Measurements from ENCODE around the gene ICAM4. TPM values are rescaled to one million over a fixed set of nuclear protein-coding genes. Genes with fewer than 3 reads are reported as not detected.
A peak's percentile ranks its signal among the peaks of the same experiment; 100 is the strongest.

ICAM4 gene
- total and polyA plus RNA-seq, 9 of the 15 experiments (the other 6 are each of a cell fraction or from before 2014, with no cell fraction given) = 14.1 to 86.1 (median 29.6) TPM

GRCh38 chr19:10299545-10300458, 13.0 kb downstream of the ICAM4 start (continued):
- TF ChIP-seq MYBL2 (IDR thresholded peaks at IDR 0.05; ENCODE audit: low read depth) = no peak
- TF ChIP-seq MYBL2 (CRISPR knock-in tag; IDR thresholded peaks at IDR 0.05; ENCODE audit: borderline replicate concordance) = no peak
- peak; percentile 68 for TF ChIP-seq POLR2AphosphoS5 (IDR thresholded peaks at IDR 0.05; ENCODE audit: control insufficient read depth, insufficient read depth, low read depth, low read length)
- peak; percentile 84 for TF ChIP-seq ZBTB7A (IDR thresholded peaks at IDR 0.05; ENCODE audit: borderline replicate concordance, control insufficient read depth, low read depth, low read length)
- no peak; the same call in 1 of the 2 replicates for TF ChIP-seq JUND (IDR thresholded peaks at IDR 0.05; ENCODE audit: borderline replicate concordance, low read depth, low read length)
- TF ChIP-seq JUND (tag; IDR thresholded peaks at IDR 0.05; ENCODE audit: borderline replicate concordance, low read depth, low read length) = peak; percentile 51; the same call in 2 of the 3 replicates

GRCh38 chr19:10305139-10305806, 18.5 kb downstream of the ICAM4 start:
- H3K9me3 ChIP-seq (replicated peaks; ENCODE audit: control insufficient read depth, insufficient read depth, low read depth, low read length) = no peaks in the 10 kb centered on the region
- no peaks in the 10 kb centered on the region for H4K20me1 ChIP-seq (replicated peaks; ENCODE audit: control insufficient read depth, insufficient read depth, low read length)
- POLR2A ChIA-PET = interaction anchor here (0.7 to 3.6 kb wide), 7 partner anchors 9 to 28 kb away, joined by 3 to 17 read pairs (median 4); partner anchors contain the start of genes FDX2 and RAVER1
- H3K79me2 ChIP-seq (ENCODE audit: control insufficient read depth, insufficient read depth, low read length) = no peaks in the 10 kb centered on the region
- no peak overlapping the region for H3K4me3 ChIP-seq
- H3K9me1 ChIP-seq (ENCODE audit: control insufficient read depth, insufficient read depth, low read length) = no peaks in the 10 kb centered on the region
- no peaks in the 10 kb centered on the region for H3K27me3 ChIP-seq (ENCODE audit: control insufficient read depth in 2 of 2, insufficient read depth in 2 of 2, low read length in 2 of 2)
- no peak for FAIRE-seq
- peak in 2 of 4 experiments; percentile 51 to 53 for DNase-seq (ENCODE audit: extremely low read depth in 1 of 4, low spot score in 3 of 4)
- 65% methylated on average over 11 of the region's 17 CpGs for whole genome bisulfite sequencing (ENCODE audit: insufficient coverage, low coverage, missing lambda C conversion rate)
- H3K4me1 ChIP-seq (replicated peaks in 1 of 2; ENCODE audit: control insufficient read depth in 2 of 2, insufficient read depth in 2 of 2, low read length in 2 of 2) = peaks cover 38 to 72% of the 10 kb centered on the region in 2 experiments; a peak in 4 of 5 replicates
- H3K4me2 ChIP-seq (ENCODE audit: insufficient read depth, low read length) = no peak overlapping the region
- in situ Hi-C loops (cut with MboI) = no loop called here
- no peak for ATAC-seq
- 0 out of 2 replicates have a peak overlapping the region, but pooled peaks have one; percentile 34 for H2AFZ ChIP-seq (ENCODE audit: low read depth, low read length)
- no TSS peak for BruUV-seq (replicated peaks)
- intact Hi-C loops (cut with micrococcal nuclease) = no loop called here
- peak overlapping the region in 1 of 2 experiments; percentile 56; a peak in 2 of 4 replicates for H3K9ac ChIP-seq (ENCODE audit: insufficient read depth in 1 of 2, low read depth in 2 of 2, low read length in 2 of 2)
- H3K27ac ChIP-seq (ENCODE audit: extremely low read depth, low read depth, low read length) = peak overlapping the region; percentile 50; the same call in 2 of the 3 replicates
- CTCF ChIA-PET (ENCODE audit: low intra/inter-chr PET ratio) = no interaction called here
- H3K36me3 ChIP-seq (ENCODE audit: control insufficient read depth, insufficient read depth, low read length) = peaks cover 22% of the 10 kb centered on the region; the same call in 1 of the 3 replicates
- TF ChIP-seq ZNF354B (CRISPR knock-in tag; IDR thresholded peaks at IDR 0.05) (no peak), HDAC6 (IDR thresholded peaks at IDR 0.05; ENCODE audit: low read depth, low read length) (no peak), ZNF586 (CRISPR knock-in tag; conservative IDR thresholded peaks at IDR 0.05) (no peak), MAFG (tag; conservative IDR thresholded peaks at IDR 0.05) (no peak), ZNF41 (CRISPR knock-in tag; conservative IDR thresholded peaks at IDR 0.05) (no peak)
- TF ChIP-seq, protein P1, sequence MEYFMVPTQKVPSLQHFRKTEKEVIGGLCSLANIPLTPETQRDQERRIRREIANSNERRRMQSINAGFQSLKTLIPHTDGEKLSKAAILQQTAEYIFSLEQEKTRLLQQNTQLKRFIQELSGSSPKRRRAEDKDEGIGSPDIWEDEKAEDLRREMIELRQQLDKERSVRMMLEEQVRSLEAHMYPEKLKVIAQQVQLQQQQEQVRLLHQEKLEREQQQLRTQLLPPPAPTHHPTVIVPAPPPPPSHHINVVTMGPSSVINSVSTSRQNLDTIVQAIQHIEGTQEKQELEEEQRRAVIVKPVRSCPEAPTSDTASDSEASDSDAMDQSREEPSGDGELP (CRISPR knock-in tag; IDR thresholded peaks at IDR 0.05; ENCODE audit: borderline replicate concordance) = peak; percentile 27; the same call in 1 of the 2 replicates
- TF ChIP-seq, protein P2, sequence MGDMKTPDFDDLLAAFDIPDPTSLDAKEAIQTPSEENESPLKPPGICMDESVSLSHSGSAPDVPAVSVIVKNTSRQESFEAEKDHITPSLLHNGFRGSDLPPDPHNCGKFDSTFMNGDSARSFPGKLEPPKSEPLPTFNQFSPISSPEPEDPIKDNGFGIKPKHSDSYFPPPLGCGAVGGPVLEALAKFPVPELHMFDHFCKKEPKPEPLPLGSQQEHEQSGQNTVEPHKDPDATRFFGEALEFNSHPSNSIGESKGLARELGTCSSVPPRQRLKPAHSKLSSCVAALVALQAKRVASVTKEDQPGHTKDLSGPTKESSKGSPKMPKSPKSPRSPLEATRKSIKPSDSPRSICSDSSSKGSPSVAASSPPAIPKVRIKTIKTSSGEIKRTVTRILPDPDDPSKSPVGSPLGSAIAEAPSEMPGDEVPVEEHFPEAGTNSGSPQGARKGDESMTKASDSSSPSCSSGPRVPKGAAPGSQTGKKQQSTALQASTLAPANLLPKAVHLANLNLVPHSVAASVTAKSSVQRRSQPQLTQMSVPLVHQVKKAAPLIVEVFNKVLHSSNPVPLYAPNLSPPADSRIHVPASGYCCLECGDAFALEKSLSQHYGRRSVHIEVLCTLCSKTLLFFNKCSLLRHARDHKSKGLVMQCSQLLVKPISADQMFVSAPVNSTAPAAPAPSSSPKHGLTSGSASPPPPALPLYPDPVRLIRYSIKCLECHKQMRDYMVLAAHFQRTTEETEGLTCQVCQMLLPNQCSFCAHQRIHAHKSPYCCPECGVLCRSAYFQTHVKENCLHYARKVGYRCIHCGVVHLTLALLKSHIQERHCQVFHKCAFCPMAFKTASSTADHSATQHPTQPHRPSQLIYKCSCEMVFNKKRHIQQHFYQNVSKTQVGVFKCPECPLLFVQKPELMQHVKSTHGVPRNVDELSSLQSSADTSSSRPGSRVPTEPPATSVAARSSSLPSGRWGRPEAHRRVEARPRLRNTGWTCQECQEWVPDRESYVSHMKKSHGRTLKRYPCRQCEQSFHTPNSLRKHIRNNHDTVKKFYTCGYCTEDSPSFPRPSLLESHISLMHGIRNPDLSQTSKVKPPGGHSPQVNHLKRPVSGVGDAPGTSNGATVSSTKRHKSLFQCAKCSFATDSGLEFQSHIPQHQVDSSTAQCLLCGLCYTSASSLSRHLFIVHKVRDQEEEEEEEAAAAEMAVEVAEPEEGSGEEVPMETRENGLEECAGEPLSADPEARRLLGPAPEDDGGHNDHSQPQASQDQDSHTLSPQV (IDR thresholded peaks at IDR 0.05) = peak; percentile 96
